GM18873 (cell line): ENCODE data around the gene MEOX1.

ENCODE experiments used
- ATAC-seq: cut with Tn5 transposase; IDR thresholded peaks from one replicate; pipeline ENCODE4 v1.9.1; 2021; ENCODE audit warnings: mild to moderate bottlenecking, moderate library complexity, moderate number of reproducible peaks; ENCODE audit not compliant: unreplicated experiment, low FRiP score

Gene MEOX1

DNA sequence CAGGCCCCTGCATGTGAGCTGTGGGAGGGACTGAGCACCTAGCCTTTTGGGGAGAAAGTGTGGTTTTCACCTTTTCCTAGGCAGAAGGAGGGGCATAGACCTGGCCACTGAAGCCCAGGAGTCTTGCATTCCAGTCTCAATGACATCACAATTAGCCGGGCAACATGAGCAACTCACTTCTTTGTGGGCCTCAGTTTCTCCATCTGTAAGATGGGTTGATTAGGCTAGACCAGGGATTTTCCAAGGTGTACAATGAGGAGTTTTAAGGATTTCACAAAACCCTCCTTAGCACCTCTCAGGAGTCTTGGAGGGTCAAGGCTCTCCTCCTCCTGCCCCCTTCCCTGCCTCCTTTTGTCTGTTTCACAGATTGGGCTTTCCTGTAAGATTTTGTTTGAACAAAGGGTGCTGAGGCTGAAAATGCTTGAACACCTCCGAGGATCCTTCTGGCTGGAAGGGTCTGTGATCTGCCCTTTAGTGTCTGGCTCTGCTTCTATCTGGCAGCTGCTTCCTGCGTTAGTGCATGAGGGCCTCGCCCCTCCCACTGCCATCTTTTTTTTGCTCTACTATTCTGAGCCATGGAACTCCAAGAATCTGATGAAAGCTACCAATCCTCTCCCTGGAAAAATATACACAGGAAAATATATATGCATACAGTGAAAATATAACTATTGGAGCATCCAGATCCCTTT, 63.2 kb downstream of the MEOX1 start:
- ATAC-seq: no peak

- ATAC-seq: no peak
These were observed 63.9 kb downstream of the MEOX1 start for GRCh38 chr17:43597624-43598356.

- no peak for ATAC-seq
These were observed 66.3 kb downstream of the MEOX1 start for GRCh38 chr17:43595466-43595865.

DNA sequence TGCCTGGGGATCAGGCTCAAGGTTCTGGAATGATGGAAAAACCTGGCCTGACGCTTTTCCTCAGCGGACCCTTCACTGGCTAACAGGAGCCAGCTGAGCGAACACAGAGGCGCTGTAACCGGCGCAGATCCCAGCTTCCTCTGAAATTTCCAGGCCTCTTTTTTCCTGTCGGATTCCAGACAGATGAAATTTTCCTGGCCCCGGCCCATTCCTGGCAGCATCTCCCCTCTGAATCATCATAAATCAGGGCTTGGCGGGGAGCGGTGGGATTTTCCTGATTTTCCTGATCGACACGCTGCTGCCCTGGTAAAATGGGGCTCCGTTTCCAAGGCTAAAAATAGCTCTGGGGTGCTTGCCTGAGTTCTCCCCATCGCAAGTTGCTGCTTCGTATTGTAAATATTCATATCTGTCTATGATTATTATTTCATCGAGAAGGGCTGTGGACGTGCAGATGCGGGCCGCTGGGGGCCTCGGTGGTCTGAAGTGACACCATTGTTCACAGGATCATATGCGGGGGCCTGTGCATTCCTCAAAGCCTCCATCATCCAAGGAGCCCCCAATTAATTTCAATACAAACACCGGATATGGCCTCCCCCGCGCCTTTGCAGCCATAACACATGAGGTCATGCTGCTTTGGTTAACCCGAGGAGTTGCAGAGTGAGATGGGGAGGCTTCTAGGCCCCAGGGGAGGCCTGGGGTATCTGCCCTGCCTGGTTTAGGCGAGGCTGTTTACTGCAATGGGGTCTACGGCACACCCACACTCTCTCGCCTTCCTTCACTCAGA, 69.8 kb downstream of the MEOX1 start:
- ATAC-seq: no peak

DNA sequence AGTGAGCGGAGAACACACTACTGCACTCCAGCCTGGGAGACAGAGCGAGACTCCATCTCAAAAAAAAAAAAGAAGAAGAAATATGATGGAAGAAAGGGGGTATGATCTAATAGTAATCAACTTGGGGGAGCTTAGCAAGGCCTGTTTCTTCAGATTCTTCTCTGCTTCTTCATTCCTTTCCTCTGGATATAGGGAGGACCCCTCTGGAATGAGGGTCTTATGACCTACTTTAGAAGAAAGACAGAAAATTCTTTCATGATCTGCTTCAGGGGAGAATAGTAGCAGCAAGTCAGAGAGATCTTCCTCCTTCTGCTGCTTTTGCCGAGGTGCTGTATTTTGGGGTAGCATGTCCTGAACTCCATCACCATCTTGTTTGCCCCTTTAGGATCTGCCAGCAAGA, 70.7 kb downstream of the MEOX1 start:
- ATAC-seq: no peak
